ENCODE measurements around the gene ST6GALNAC6. TPM values are rescaled to one million over a fixed set of nuclear protein-coding genes. Genes with fewer than 3 reads are reported as not detected.

ST6GALNAC6 gene
- total and polyA plus RNA-seq, 10 donors = 29.0 to 118 (median 71.6) TPM

- TF ChIP-seq CTCF (IDR thresholded peaks at IDR 0.05 in 8 of 11, conservative IDR thresholded peaks at IDR 0.05 in 3 of 11) (no peak), POLR2A (IDR thresholded peaks at IDR 0.05) (no peak), POLR2AphosphoS5 (IDR thresholded peaks at IDR 0.05) (no peak)
- Histone ChIP-seq H3K36me3 (no peaks in the 10 kb centered on the region), H3K4me1 (peaks cover 36 to 67% (median 51%) of the 10 kb centered on the region in 6 donors), H3K27ac (no peak overlapping the region), H3K4me3 (no peak overlapping the region), H3K27me3 (replicated peaks in 1 of 7) (peaks cover 0 to 57% (median 16%) of the 10 kb centered on the region in 7 donors), H3K9me3 (no peaks in the 10 kb centered on the region)
- intact Hi-C loops (cut with DNase I; ENCODE audit: low total_unique reads) = loop anchor here (5.0 kb wide), 3 partner anchors 136 to 421 kb away; partner anchors contain the start of genes CDK9 and TOR2A
- 62 to 75% (median 71%) methylated on average over 8 of the region's 8 CpGs for WGBS, 5 donors
- no peak for DNase-seq
These were observed 24.4 kb upstream of the ST6GALNAC6 start for GRCh38 chr9:127923771-127924170.

- WGBS, 5 donors = 67 to 71% (median 69%) methylated on average over 3 to 6 of the region's 6 CpGs
- intact Hi-C loops (cut with DNase I; ENCODE audit: low total_unique reads) = loop anchor here (5.0 kb wide), 3 partner anchors 136 to 421 kb away; partner anchors contain the start of genes CDK9 and TOR2A
- no peak for DNase-seq
These were observed 23.6 kb upstream of the ST6GALNAC6 start for GRCh38 chr9:127923046-127923445.

GRCh38 chr9:127921557-127922120, 22.2 kb upstream of the ST6GALNAC6 start:
- Histone ChIP-seq H3K4me3 (peak overlapping the region in 3 of 8 donors; percentile 9 to 54 (median 26)), H3K9me3 (no peaks in the 10 kb centered on the region), H3K4me1 (peaks cover 40 to 65% (median 49%) of the 10 kb centered on the region in 6 donors), H3K36me3 (no peaks in the 10 kb centered on the region), H3K27me3 (replicated peaks in 1 of 7) (peaks cover 0 to 36% (median 5%) of the 10 kb centered on the region in 7 donors), H3K27ac (no peak overlapping the region)
- WGBS, 5 donors = 3 to 13% (median 6%) methylated on average over 11 to 45 of the region's 45 CpGs
- intact Hi-C loops (cut with DNase I; ENCODE audit: low total_unique reads) = loop anchor here (5.0 kb wide), 3 partner anchors 134 to 419 kb away; partner anchors contain the start of genes CDK9 and TOR2A
- DNase-seq = peak; percentile 94
- TF ChIP-seq POLR2A (IDR thresholded peaks at IDR 0.05) (no peak), CTCF (IDR thresholded peaks at IDR 0.05 in 8 of 11, conservative IDR thresholded peaks at IDR 0.05 in 3 of 11) (peak; percentile 96 to 100 (median 99)), POLR2AphosphoS5 (IDR thresholded peaks at IDR 0.05) (peak; percentile 73 to 76 (median 73))

More at GRCh38 chr9:127923046-127923445, 23.6 kb upstream of the ST6GALNAC6 start:
- H3K4me1 ChIP-seq = peaks cover 43 to 67% (median 52%) of the 10 kb centered on the region in 6 donors
- no peak for TF ChIP-seq POLR2AphosphoS5 (IDR thresholded peaks at IDR 0.05)
- no peak for TF ChIP-seq POLR2A (IDR thresholded peaks at IDR 0.05)
- TF ChIP-seq CTCF (IDR thresholded peaks at IDR 0.05 in 8 of 11, conservative IDR thresholded peaks at IDR 0.05 in 3 of 11) = no peak
- H3K27ac ChIP-seq = no peak overlapping the region
- H3K36me3 ChIP-seq = no peaks in the 10 kb centered on the region
- H3K9me3 ChIP-seq = no peaks in the 10 kb centered on the region
- H3K27me3 ChIP-seq (replicated peaks in 1 of 7) = peaks cover 0 to 50% (median 16%) of the 10 kb centered on the region in 7 donors
- no peak overlapping the region for H3K4me3 ChIP-seq

- H3K4me1 ChIP-seq = peaks cover 44 to 69% (median 55%) of the 10 kb centered on the region in 6 donors
- no peak overlapping the region for H3K4me3 ChIP-seq
These were observed 21.4 kb upstream of the ST6GALNAC6 start for GRCh38 chr9:127920794-127921193.

More at GRCh38 chr9:127920794-127921193, 21.4 kb upstream of the ST6GALNAC6 start:
- TF ChIP-seq CTCF (IDR thresholded peaks at IDR 0.05 in 8 of 11, conservative IDR thresholded peaks at IDR 0.05 in 3 of 11) (no peak), POLR2AphosphoS5 (IDR thresholded peaks at IDR 0.05) (no peak), POLR2A (IDR thresholded peaks at IDR 0.05) (no peak)
- WGBS, 5 donors = 80 to 90% (median 88%) methylated on average over 7 of the region's 7 CpGs
- DNase-seq = no peak
- Histone ChIP-seq H3K36me3 (no peaks in the 10 kb centered on the region), H3K27ac (no peak overlapping the region), H3K9me3 (no peaks in the 10 kb centered on the region), H3K27me3 (replicated peaks in 1 of 7) (peaks cover 0 to 28% (median 5%) of the 10 kb centered on the region in 7 donors)
- intact Hi-C loops (cut with DNase I; ENCODE audit: low total_unique reads) = loop anchor here (5.0 kb wide), 3 partner anchors 133 to 418 kb away; partner anchors contain the start of genes CDK9 and TOR2A

Data from spleen (tissue), 11 donors.